Choroid plexus epithelial cell (primary cell): ENCODE results near the gene NKX1-1.

ENCODE experiments used
- DNase-seq: peaks from one replicate; pipeline ENCODE4 v3.0.0-alpha.2; 2010; ENCODE audit warnings: low read depth
- H3K4me3 ChIP-seq: 2 replicates; pipeline ENCODE4 v1.5.1; 2011; ENCODE audit warnings: low read depth, mild to moderate bottlenecking, control low read depth, low read length, moderate library complexity
- CTCF ChIP-seq: conservative IDR thresholded peaks from 2 replicates; pipeline ENCODE4 v1.5.1; 2011; ENCODE audit warnings: low read depth, mild to moderate bottlenecking, control low read depth, inconsistent platforms, low read length, moderate library complexity

NKX1-1 gene

GRCh38 chr4:1406394-1406980 is at the start of gene NKX1-1:
Gene NKX1-1, minus strand, starts transcription at chr4:1406442. Its CDS starts 0 bp downstream, at chr4:1406442.
- no peak for TF ChIP-seq CTCF
- no peak within 1 kb of the TSS for H3K4me3 ChIP-seq
- no peak for DNase-seq

- H3K4me3 ChIP-seq = no peak overlapping the region
- TF ChIP-seq CTCF = no peak
- no peak for DNase-seq
Observed at GRCh38 chr4:1453731-1454130, 47.5 kb upstream of the NKX1-1 start.

GRCh38 chr4:1452431-1453051 is 46.3 kb upstream of the NKX1-1 start:
- TF ChIP-seq CTCF = no peak
- no peak overlapping the region for H3K4me3 ChIP-seq
- no peak for DNase-seq

- H3K4me3 ChIP-seq = no peak overlapping the region
- DNase-seq = no peak
Observed at GRCh38 chr4:1451752-1452122, 45.5 kb upstream of the NKX1-1 start.

GRCh38 chr4:1451106-1451751 is 45.0 kb upstream of the NKX1-1 start:
- no peak for TF ChIP-seq CTCF
- DNase-seq = no peak
- no peak overlapping the region for H3K4me3 ChIP-seq

More at GRCh38 chr4:1451752-1452122, 45.5 kb upstream of the NKX1-1 start:
- no peak for TF ChIP-seq CTCF

GRCh38 chr4:1449833-1450741 is 43.8 kb upstream of the NKX1-1 start:
- H3K4me3 ChIP-seq = no peak overlapping the region
- no peak for TF ChIP-seq CTCF
- DNase-seq = no peak
